CD4-positive, alpha-beta T cell treated with Interleukin-2 at 100 ng/mL for 4 hours (primary cell): ENCODE data around the gene NFASC.

Experiments used
- DNase-seq: peaks from one replicate; pipeline ENCODE4 v3.0.0-alpha.2; 2020; ENCODE audit warnings: low spot score

The NFASC gene

DNA sequence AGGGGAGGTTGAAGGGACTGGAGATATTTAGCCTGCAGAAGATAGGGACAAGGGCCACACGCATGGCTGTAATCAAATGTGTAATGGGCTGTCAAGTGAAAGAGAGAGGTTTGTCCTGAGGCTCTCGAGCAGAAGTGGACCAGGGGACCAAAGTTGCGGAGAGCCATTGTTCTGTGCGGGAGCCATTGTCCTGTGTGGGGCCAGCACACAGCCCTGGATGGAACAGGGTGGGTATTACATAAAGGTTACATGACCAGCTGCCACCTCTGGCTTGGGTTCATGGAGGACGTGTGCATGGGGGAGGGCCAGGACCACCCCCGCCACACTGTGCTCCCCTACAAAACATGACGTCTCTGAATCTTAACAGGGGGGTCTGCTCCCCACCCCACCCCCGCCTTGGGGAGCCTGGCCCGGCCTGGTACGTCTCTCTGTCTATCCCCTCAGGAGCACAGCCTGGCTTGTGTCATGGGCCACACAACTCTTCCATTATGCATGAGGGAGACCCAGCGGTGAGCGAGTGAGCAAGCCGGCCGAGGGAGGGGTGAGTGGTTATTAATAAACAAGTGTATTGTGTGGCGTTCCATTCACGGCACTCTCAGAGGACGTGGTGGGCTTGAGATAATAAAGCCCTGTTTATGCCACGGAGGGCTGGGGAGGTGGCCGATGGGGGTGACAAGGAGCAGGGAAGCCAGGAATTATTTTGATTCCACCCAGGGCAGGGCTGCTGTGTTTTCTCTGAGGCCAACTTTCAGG, at the start of gene NFASC:
NFASC (plus strand) TSS at position 703 of the 753 bp plus-strand sequence. CDS start 73,454 bp downstream, outside the sequence.
- DNase-seq, result no peak

- no peak for DNase-seq
Observed at GRCh38 chr1:204821476-204821875, 49.2 kb upstream of the NFASC start.

DNA sequence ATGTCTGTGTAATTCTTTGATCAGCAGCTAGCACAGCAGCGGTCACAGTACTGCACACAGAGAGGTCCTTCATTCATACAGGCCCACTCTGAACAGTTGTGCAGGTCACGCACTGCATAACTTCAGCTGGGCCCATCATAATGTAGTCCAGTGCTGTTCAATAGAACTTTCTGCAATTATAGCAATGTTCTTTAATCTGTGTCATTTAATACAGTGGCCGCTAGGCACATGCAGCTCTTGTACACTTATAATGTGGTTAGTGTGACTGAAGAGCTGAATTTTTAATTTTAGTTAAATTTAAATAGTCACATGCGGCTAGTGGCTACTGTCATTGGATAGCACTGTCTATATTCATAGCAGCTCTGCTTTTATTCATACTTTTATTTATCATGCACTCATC, 48.7 kb upstream of the NFASC start:
- no peak for DNase-seq

DNA sequence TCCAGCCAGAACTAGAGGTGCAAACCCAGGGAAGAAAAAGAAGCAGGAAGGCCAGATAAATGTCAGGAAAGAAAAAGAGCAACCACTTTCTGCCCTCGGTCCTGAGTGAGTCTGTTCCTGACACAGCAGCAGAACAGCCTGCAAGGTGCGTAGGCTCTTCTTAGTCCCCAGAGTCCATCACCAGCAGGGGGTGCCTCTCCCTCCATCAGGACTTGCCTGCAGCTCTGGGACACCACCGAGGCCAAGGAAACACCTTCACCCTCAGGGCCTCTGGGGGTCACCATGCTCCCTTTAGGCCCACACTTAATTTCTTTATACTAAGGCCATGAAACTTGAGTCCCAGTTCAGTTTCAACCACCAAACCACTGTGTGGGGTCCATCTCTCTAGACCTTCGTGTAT, 43.7 kb upstream of the NFASC start:
- no peak for DNase-seq

GRCh38 chr1:204828352-204828850, 42.3 kb upstream of the NFASC start:
- no peak for DNase-seq

GRCh38 chr1:204829133-204829825, 41.4 kb upstream of the NFASC start:
- DNase-seq, result no peak

- no peak for DNase-seq
Observed at GRCh38 chr1:204830747-204831146, 39.9 kb upstream of the NFASC start.

- no peak for DNase-seq
Observed at GRCh38 chr1:204831186-204831585, 39.5 kb upstream of the NFASC start.

DNA sequence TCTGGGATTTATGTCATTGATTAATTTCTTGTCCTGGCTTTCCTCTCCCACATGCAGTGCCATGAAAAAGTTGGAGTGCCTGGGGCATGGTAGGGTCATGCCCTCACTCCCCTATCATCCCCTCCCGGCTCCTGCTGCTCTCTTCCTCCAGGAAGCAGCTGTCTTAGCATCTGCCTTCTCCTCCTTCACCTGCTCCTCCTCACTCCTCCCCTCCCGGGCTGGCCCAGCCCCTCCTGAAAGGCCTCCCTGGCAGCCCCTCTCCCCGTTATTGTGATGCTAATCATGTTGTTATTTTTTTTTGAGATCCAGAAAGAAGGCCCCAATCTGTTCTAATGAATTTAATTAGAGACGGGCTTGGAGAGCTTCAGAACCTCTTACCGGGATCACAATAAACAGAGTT, 36.3 kb upstream of the NFASC start:
- DNase-seq, result no peak

GRCh38 chr1:204834752-204835151, 35.9 kb upstream of the NFASC start:
- DNase-seq, result no peak

DNA sequence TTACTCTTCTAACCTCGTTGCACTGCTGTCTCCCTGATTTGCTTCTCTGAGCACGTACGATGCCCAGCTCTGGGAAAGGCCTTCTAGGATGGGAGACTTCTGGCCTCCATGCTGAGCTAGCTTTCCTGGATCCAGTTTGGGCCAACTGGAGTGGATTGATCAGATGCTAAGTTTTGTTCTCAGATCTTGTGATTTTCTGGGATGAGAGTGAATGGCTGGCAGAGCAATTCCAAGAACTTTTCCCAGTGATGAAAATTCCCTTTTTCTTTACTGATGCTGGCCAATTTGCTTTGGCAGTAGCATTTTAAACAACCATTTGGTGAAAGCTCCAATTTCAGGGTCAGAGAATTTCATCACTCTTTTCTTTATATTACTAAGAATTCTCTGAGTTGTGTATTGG, 34.9 kb upstream of the NFASC start:
- DNase-seq, result no peak

GRCh38 chr1:204836856-204837255, 33.8 kb upstream of the NFASC start:
- DNase-seq, result no peak

GRCh38 chr1:204837440-204838084, 33.1 kb upstream of the NFASC start:
- DNase-seq, result no peak

DNA sequence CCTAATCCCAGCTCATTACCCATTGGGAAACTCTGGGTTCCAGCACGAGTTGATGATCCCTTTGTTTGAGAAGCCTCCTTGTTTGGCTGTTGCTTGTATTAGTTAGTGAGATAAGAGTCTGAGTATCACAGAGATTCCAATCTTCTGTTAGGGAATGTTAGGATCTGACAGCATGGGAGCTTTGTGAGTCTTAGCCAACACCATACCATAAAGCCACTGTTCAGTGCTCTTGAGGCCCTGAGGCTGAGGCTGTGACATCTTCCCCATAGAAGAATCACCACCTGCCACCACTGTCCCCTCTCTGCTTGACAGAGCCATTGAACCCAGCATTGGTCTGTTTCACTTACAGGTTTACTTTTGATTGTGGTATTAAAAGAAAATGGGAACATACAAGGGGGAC, 29.3 kb upstream of the NFASC start:
- no peak for DNase-seq

DNA sequence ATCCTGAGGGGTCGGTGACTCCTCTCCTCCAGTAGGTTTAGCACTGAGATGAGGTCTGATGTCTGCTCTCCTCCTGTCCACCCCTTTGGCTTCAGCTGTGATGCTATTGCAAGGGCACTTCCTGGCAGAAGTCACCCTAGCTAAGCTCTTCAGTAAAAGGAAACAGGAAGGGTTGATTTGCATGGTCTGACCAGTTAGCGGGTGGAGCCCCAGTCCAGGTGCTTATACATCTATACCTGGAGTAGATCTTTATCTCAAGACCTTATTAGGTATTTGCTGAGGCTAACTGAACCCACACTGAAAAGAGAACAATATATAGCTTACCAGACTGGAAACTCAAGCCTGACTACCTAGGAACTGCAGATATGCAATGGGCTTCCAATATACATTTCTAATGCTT, 28.9 kb upstream of the NFASC start:
- no peak for DNase-seq

DNA sequence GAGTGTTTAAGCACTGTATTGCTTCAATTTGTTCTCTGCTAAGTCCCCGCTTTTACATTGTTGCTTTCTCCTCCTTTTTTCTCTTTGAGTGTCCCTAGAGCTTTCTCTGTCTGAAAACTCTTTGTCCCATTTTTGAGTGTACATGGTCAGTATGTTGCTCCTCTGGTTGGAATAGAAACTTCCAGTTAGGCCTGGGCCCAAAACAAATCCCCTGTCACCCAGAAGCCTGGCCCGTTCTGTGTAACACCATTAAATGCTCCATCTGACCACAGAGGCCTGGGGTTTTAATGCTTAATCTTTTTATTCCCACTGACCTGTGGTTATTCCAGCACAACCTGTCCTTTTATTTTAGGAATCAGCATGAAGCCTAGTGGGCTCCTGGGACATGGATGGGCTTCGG, 28.3 kb upstream of the NFASC start:
- DNase-seq, result no peak

DNA sequence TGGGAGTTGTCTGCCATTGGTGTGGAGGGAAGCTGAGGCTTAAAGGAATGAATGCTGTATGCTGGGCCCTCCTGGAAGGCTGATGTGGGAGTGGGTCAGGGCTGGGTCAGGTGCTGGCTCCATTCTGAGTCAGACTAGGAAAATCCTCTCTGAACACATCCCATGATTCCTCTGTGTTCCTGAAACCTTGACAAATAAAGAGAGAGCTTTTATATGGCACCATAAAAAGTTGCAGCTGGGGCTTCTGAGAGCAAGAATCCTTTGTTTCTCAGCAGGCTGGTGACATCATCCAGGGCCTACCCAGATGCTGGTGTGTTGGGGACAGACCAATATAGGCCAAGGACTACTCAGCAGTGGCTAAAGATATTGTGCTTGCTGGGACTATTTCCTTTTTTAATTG, 27.8 kb upstream of the NFASC start:
- no peak for DNase-seq

GRCh38 chr1:204846546-204846945, 24.1 kb upstream of the NFASC start:
- DNase-seq, result no peak

DNA sequence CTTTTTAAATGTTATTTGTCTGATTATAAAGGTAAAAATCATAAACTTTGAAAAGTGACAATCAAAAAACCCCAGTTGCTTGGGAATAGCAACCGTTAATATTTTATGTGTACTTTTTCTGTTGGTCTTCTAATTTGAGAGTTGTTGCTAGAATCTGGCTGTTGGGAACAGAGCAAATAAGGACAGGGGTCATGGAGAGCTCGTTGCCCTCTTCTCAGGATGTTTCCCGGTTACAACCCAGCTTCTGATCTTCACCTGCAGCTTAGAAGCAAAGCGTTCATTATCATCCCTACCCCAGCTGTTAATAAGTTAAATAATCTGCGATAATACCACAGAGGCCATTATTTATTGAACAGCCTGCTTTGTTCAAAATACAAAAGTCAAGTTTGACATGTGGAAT, 22.1 kb upstream of the NFASC start:
- DNase-seq, result no peak

GRCh38 chr1:204852854-204853253, 17.8 kb upstream of the NFASC start:
- DNase-seq, result no peak

- DNase-seq, result no peak
Observed at GRCh38 chr1:204853436-204853835, 17.2 kb upstream of the NFASC start.

DNA sequence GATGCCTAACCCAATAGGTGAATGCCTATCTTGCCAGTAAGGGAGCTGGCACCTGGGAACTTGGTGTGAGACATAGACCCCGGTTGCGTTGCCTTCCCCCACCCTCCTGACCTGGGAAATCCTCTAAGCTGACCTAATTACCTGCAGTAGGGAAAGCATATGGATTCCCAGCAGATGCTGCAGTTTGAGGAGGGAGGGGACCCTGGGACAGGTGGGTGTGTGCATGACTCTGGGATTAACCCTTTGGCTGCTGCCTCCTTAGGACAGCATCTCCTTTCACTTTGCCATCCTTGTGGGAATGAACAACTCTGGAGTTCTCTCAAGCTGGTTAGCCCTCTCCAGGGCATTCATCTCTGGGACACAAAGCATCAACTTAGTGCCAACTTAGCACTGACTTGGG, 16.4 kb upstream of the NFASC start:
- no peak for DNase-seq

- no peak for DNase-seq
Observed at GRCh38 chr1:204858363-204858821, 12.3 kb upstream of the NFASC start.
